ENCODE data around the gene FOXK1.
"Not testable (repeated sequence)": the region's sequence is repeated elsewhere in the genome, so short reads cannot be mapped to it uniquely, and the experiment has no call there.

The FOXK1 gene

GRCh38 chr7:4667776-4668509, 14.2 kb upstream of the FOXK1 start:
- peak; percentile 40 for DNase-seq

DNA sequence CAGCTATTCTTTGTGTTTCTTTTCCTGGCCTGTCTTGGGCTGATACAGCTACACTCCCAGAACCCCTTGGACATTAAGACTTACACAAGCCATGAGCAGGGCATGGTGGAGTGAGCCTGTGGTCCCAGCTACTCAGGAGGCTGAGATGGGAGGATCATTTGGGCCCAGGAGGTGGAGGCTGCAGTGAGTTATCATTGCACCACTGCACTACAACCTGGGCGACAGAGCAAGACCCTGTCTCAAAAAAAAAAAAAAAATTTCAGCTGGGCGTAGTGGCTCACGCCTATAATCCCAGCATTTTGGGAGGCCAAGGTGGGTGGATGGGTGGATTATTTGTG, 13.6 kb upstream of the FOXK1 start:
- no peak for DNase-seq

DNA sequence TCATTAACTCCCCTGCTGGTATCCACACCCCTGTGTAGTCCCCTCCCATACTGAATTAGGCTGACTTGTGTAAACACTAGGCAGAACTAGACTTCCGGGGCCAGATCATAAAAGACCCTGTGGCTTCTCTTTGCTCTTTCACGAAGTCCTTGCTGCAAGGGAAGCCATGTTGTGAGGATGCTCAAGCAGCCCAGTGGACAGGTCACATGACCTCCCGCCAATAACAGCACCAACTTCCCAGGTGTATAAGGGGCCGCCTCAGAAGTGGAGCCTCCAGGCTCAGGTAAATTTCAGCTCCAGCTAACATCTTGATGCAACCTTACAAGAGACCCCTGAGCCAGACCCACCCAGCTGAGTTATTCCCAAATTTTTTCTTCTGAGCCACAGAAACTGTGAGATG, 11.3 kb upstream of the FOXK1 start:
- DNase-seq: no peak

GRCh38 chr7:4675771-4676367, 6.2 kb upstream of the FOXK1 start:
- no peak for DNase-seq

GRCh38 chr7:4677518-4677917, 4.6 kb upstream of the FOXK1 start:
- not testable (repeated sequence) for DNase-seq

GRCh38 chr7:4681218-4681851, 760 bp upstream of the FOXK1 start:
- DNase-seq: no peak

- peak; percentile 56 for DNase-seq
Measured at GRCh38 chr7:4682621-4683042, 537 bp downstream of the FOXK1 start.

GRCh38 chr7:4683043-4683883, 1.2 kb downstream of the FOXK1 start:
- no peak for DNase-seq

DNA sequence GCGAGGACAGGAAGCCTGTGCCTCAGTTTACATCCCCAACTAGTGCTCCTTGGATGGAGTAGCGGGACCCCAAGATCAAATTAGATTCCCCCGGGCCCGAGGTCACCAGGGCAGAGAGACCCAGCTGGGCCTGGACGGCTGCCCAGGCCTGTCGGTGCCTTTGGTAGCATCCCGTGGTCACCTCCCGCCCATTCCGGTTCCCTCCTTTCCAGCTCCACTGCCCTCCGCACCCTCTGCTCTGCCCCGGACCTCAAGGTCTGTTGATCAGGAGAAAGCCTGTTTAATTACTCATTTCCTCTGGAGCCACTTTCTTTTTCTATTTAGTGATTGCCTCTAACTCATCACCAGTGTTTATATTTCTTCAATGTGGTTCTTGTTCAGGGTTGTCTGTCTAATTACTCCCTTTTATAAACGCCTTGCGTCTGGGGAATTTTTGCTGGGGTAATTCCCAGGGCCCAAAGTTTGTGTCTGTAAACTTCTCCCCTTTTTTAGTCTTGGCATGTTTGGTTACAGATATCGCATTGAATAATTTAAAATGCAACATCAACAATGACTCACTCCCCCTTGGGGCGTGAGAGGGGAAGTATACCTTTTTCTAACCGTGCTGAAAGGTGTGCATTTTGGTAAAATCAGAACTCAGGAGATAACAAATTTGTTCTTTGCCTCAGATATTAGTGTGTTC, 1.9 kb downstream of the FOXK1 start:
- DNase-seq: peak; percentile 58

- peak; percentile 90 for DNase-seq
Measured at GRCh38 chr7:4684846-4685245, 2.8 kb downstream of the FOXK1 start.

DNA sequence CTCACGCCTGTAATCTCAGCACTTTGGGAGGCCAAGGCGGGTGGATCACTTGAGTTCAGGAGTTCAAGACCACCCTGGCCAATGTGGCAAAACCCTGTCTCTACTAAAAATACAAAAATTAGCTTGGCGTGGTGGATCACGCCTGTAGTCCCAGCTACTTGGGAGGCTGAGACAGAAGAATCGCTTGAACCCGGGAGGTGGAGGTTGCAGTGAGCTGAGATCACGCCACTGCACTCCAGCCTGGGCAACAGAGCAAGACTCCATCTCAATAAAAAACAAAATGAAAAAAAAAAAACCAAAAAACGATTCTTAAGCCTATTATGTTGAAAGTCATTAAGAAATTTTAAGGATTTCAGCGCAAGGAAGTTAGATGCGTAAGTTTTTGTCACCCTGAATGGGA, 3.6 kb downstream of the FOXK1 start:
- DNase-seq: not testable (repeated sequence)

DNA sequence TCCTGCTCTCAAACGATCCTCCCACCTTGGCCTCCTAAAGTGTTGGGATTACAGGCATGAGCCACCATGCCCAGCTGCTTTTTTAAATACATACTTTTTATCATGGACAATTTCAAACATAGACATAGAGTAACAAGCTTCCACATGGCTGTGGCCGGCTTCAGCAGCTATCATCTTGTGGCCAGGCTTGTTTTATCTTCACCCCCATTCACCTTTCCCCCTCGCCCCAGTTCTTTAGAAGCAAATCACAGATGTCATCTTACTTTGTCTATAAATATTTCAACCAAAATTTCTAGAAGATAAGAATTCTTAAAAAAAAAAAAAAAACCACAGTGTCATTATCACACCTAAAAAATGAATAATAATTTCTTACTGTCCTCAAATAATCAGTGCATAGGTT, 5.9 kb downstream of the FOXK1 start:
- DNase-seq: no peak

- DNase-seq: no peak
Measured at GRCh38 chr7:4689151-4689550, 7.1 kb downstream of the FOXK1 start.

DNA sequence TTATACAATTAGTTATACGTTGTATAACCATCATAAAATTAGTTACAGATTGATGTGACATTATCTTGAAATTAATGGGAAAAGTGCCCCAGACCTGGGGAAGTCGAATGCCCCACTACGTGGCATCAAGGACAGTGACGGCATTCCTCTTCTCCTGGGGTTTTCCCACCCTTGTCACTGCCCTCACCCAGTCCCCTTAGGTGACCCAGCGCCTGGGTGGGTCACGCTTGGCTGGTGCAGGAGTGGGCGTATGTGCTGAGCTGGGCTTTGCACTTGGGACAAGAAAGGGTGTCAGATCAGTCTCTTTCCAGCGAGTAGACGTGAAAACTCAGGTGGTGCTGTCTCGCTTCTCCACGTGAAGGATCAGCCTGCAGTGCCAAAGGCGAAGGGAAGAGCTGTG, 7.6 kb downstream of the FOXK1 start:
- DNase-seq: no peak

DNA sequence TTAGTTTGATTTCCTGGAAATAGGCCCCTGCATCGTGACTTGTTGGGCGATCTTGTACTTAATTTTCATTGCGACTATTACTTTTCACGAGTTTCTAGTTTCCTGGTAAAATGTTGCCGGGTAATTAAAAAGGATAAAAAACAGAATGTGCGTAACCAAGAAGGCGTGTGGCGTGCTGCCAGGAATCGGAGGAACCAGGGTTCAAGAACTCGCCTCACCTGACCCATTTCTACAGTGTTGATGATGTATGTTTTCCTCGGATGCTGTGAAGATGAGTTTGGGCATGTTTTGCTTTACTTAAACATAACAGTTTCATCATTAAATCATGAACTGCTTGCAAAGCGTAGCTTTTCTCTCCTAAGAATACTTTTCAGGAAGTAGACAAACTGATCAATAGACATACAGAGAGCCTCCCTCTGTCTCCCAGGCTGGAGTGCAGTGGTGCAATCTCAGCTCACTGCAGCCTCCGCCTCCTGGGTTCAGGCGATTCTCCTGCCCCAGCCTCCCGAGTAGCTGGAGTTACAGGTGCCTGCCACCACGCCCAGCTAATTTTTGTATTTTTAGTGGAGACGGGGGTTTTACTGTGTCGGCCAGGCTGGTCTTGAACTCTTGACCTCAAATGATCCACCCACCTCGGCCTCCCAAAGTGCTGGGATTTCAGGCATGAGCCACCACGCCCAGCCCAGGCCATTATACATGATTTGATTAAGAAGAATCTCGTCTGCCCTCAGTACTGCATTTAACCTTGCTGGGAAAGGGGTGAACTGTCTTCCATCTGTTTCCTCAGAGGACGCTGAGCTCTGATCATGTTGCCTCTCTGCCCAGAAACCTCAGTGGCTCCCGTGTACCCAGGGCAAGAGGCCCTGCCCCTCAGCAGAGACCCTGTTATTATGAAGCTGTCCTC, 9.1 kb downstream of the FOXK1 start:
- DNase-seq: no peak

GRCh38 chr7:4692055-4692454, 10.0 kb downstream of the FOXK1 start:
- DNase-seq: peak; percentile 58

DNA sequence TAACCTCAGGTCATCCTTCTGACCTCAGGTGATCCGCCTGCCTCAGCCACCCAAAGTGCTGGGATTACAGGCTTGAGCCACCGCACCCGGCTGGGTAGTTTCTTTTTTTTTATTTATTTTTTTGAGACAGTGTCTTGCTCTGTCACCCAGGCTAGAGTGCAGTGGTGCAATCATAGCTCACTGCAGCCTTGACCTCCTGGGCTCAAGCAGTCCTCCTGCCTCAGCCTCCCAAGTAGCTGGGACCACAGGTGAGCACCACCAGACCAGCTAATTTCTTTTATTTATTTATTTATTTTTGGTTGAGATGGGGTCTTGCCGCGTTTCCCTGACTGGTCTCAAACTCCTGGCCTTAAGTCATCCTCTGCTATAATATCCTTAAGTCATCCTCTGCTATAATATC, 10.5 kb downstream of the FOXK1 start:
- not testable (repeated sequence) for DNase-seq

GRCh38 chr7:4693152-4693551, 11.1 kb downstream of the FOXK1 start:
- no peak for DNase-seq

DNA sequence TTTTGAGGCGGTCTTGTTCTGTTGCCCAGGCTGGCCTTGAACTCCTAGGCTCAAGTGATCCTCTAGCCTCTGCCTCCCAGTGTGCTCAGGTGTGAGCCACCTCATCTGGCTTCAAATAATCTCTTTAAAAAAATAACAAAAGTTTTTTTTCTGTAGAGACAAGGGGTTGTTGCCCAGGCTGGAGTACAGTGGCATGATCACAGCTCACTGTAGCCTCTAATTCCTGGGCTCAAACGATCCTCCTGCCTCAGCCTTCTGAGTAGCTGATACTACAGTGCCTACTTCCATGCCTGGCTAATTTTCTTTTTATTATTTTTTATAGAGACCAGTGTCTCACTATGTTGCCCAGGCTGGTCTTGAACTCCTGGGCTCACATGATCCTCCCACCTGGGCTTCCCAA, 11.7 kb downstream of the FOXK1 start:
- no peak for DNase-seq

GRCh38 chr7:4694305-4694704, 12.2 kb downstream of the FOXK1 start:
- DNase-seq: no peak

- DNase-seq: no peak
Measured at GRCh38 chr7:4698707-4699275, 16.7 kb downstream of the FOXK1 start.

All from eye (tissue), 1 donor.